Activated CD8-positive, alpha-beta T cell treated with anti-CD3 and anti-CD28 coated beads, Interleukin-2, amount 10 ng/mL, durations not matched to agents 7 days and 5 days (primary cell): ENCODE measurements around the gene BOD1L2. TPM values are rescaled to one million over a fixed set of nuclear protein-coding genes. Genes with fewer than 3 reads are reported as not detected.

Experiments
- ATAC-seq: fragments of 150-1000 bp; cut with Tn5 transposase; one replicate; pipeline ENCODE4 v1.10.0; 2021; ENCODE audit warnings: moderate library complexity
- CTCF ChIA-PET: fragments of 350-600 bp; sonication (Branson Sonifier 250); formaldehyde crosslinking; loops from one replicate; lab custom pipeline; 2021; ENCODE audit warnings: antibody characterized with exemption; lab: Charles Lee
- POLR2A ChIA-PET: fragments of 350-600 bp; sonication (Branson Sonifier 250); formaldehyde crosslinking; loops from one replicate; lab custom pipeline; 2021; ENCODE audit warnings: antibody characterized with exemption; lab: Charles Lee
- DNase-seq: peaks from one replicate; pipeline ENCODE4 v3.0.0-alpha.2; 2020
- H3K27ac Mint-ChIP-seq: one replicate; pipeline ENCODE4 v1.8.0; 2021; ENCODE audit warnings: mild to moderate bottlenecking, mixed read lengths
- H3K27me3 Mint-ChIP-seq: one replicate; pipeline ENCODE4 v1.8.0; 2021; ENCODE audit warnings: low read depth, mixed read lengths
- H3K36me3 Mint-ChIP-seq: one replicate; pipeline ENCODE4 v1.8.0; 2021; ENCODE audit warnings: low read depth, mixed read lengths
- H3K4me1 Mint-ChIP-seq: one replicate; pipeline ENCODE4 v1.8.0; 2021; ENCODE audit warnings: low read depth, mixed read lengths
- H3K4me3 Mint-ChIP-seq: one replicate; pipeline ENCODE4 v1.8.0; 2021; ENCODE audit warnings: mild to moderate bottlenecking, mixed read lengths
- H3K9me3 Mint-ChIP-seq: one replicate; pipeline ENCODE4 v1.8.0; 2022; ENCODE audit warnings: mixed read lengths; ENCODE audit not compliant: insufficient read depth
- total RNA-seq, 2 experiments: library from RNA; stranded (reverse); gene quantifications; one replicate each; pipeline ENCODE4 v1.2.3, GENCODE V29; 2021

Gene BOD1L2
- total RNA-seq, 2 experiments from 2014 or later, result not detected

DNA sequence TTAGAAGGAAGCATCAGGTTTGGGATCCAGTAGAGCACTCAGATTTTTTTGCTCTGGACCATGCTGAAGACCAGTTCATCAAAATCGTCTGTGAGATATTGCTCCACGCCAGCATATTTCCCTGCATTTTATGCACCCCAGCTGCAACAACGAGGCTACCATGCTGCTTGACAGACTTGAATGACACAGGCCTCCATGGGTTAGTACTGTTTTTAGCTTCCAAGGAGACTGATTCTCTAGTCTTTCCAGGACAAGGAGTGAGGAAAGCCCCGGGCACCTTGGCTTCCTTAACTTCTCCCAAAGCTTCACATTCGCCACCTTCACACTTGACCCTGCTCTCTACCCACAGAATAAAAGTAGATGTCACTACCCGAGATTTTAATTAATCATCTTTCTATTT is 17.5 kb downstream of the BOD1L2 start:
- Mint-ChIP-seq H3K27me3 (peaks cover 8% of the 10 kb centered on the region), H3K36me3 (no peaks in the 10 kb centered on the region), H3K4me3 (no peak overlapping the region), H3K9me3 (no peaks in the 10 kb centered on the region), H3K27ac (no peak overlapping the region), H3K4me1 (no peaks in the 10 kb centered on the region)
- ChIA-PET CTCF (no interaction called here), POLR2A (no interaction called here)
- DNase-seq (no peak), ATAC-seq (no peak)

- no peaks in the 10 kb centered on the region for H3K4me1 Mint-ChIP-seq
- H3K36me3 Mint-ChIP-seq, result no peaks in the 10 kb centered on the region
- peaks cover 11% of the 10 kb centered on the region for H3K27me3 Mint-ChIP-seq
- no peak for DNase-seq
- no peak overlapping the region for H3K4me3 Mint-ChIP-seq
- no peak for ATAC-seq
- ChIA-PET POLR2A (no interaction called here), CTCF (no interaction called here)
- H3K9me3 Mint-ChIP-seq, result no peaks in the 10 kb centered on the region
- H3K27ac Mint-ChIP-seq, result no peak overlapping the region
Observed at GRCh38 chr18:57167617-57168308, 20.9 kb downstream of the BOD1L2 start.

DNA sequence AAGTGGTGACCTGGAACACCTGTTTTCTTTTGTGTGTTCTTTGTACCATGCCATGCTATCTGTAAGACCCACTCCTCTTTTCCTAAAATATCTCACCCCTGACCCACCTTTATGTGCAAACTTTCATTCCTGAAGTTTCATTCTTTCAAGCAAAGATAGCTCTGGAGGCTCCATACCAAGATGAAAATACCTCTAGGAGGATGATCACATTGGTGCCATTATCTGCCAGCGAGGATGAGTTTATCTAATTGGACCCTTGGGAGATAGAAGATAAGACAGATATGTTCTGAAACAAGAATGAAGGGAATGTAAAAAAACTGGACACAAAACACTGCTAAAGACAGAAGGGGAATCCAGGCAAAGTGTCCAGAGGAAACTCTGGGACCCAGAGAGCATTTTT is 24.1 kb downstream of the BOD1L2 start:
- H3K27ac Mint-ChIP-seq, result no peak overlapping the region
- POLR2A ChIA-PET, result no interaction called here

GRCh38 chr18:57175532-57175931 is 28.6 kb downstream of the BOD1L2 start:
- ChIA-PET POLR2A (no interaction called here), CTCF (no interaction called here)
- Mint-ChIP-seq H3K36me3 (no peaks in the 10 kb centered on the region), H3K4me3 (no peak overlapping the region), H3K27ac (no peak overlapping the region), H3K9me3 (no peaks in the 10 kb centered on the region), H3K27me3 (peaks cover 3% of the 10 kb centered on the region), H3K4me1 (no peaks in the 10 kb centered on the region)
- DNase-seq, result no peak
- ATAC-seq, result no peak

More for the DNA sequence above, 24.1 kb downstream of the BOD1L2 start:
- Mint-ChIP-seq H3K4me3 (no peak overlapping the region), H3K4me1 (no peaks in the 10 kb centered on the region), H3K36me3 (no peaks in the 10 kb centered on the region), H3K27me3 (peaks cover 9% of the 10 kb centered on the region), H3K9me3 (no peaks in the 10 kb centered on the region)
- ATAC-seq, result no peak
- CTCF ChIA-PET, result interaction anchor here (0.7 kb wide), 1 partner anchor 12 kb away, joined by 3 read pairs; no protein-coding TSS in a partner anchor
- DNase-seq, result no peak

GRCh38 chr18:57185434-57185833 is 38.5 kb downstream of the BOD1L2 start:
- Mint-ChIP-seq H3K36me3 (no peaks in the 10 kb centered on the region), H3K27ac (no peak overlapping the region), H3K27me3 (peaks cover 16% of the 10 kb centered on the region), H3K4me1 (no peaks in the 10 kb centered on the region), H3K9me3 (peaks cover 18% of the 10 kb centered on the region), H3K4me3 (no peak overlapping the region)
- ChIA-PET CTCF (no interaction called here), POLR2A (no interaction called here)
- ATAC-seq (no peak), DNase-seq (no peak)

DNA sequence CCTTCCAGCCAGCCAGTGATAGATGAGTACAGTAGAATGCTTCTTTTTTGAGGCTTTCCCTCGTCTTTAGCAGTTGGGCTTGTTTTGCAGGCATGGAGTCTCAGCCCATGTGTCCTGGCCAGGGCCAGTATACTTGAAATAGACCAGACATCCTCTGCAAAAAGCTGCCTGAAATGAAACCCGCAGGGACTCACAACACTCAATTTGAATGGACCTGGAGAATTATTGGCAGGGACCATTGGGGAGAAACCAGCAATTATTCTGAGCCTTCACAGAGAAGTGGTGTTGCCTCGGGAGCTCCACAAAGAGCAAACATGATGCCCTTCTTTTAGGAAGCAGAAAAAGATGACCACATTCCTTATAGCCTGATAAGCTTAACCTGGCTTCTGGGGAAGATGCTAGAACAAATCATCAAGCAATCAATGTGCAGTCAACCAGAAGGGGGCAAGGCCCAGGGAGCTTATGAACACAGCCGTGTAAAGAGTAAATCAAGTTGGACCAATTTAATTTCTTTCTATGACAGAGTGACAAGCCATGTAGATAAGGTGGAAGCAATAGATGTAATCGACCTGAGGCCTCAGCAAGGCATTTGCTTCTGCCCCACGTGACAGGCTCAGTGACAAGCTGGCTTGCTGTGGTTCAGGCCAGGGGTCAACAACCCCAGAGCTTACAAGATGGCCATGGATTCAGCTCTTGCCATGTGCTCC is 42.1 kb downstream of the BOD1L2 start:
- CTCF ChIA-PET, result no interaction called here
- peaks cover 13% of the 10 kb centered on the region for H3K9me3 Mint-ChIP-seq
- no peak overlapping the region for H3K27ac Mint-ChIP-seq
- POLR2A ChIA-PET, result no interaction called here
- H3K4me1 Mint-ChIP-seq, result no peaks in the 10 kb centered on the region
- H3K4me3 Mint-ChIP-seq, result no peak overlapping the region
- no peak for ATAC-seq
- peaks cover 23% of the 10 kb centered on the region for H3K27me3 Mint-ChIP-seq
- H3K36me3 Mint-ChIP-seq, result no peaks in the 10 kb centered on the region
- DNase-seq, result no peak

- no peak overlapping the region for H3K4me3 Mint-ChIP-seq
- no peak overlapping the region for H3K27ac Mint-ChIP-seq
- CTCF ChIA-PET, result no interaction called here
- POLR2A ChIA-PET, result no interaction called here
- peaks cover 11% of the 10 kb centered on the region for H3K9me3 Mint-ChIP-seq
- peaks cover 23% of the 10 kb centered on the region for H3K27me3 Mint-ChIP-seq
- H3K4me1 Mint-ChIP-seq, result no peaks in the 10 kb centered on the region
- DNase-seq (no peak), ATAC-seq (no peak)
- no peaks in the 10 kb centered on the region for H3K36me3 Mint-ChIP-seq
Observed at GRCh38 chr18:57190026-57190425, 43.1 kb downstream of the BOD1L2 start.

DNA sequence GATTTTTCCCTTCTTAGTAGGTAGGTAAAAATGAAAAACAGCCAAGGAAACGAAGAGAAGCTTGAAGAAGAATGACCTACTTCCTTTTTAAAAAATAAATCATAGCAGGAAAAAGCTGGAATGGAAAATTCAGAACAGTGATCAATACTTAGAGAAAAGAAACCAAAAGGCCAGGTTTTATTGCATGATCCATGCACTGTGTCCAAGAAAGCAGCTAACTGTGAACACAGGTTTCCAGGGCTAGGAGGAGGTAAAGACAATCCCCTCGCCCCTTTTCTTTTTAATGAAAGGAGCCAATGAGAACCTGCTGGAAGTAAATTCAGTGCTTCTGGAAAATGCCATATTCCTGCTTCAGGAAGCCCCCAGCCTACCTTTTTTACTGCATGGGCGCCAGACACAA is 47.2 kb downstream of the BOD1L2 start:
- H3K4me3 Mint-ChIP-seq, result no peak overlapping the region
- no peaks in the 10 kb centered on the region for H3K36me3 Mint-ChIP-seq
- no peak overlapping the region for H3K27ac Mint-ChIP-seq
- ChIA-PET CTCF (no interaction called here), POLR2A (no interaction called here)
- ATAC-seq (no peak), DNase-seq (no peak)
- peaks cover 18% of the 10 kb centered on the region for H3K27me3 Mint-ChIP-seq
- H3K4me1 Mint-ChIP-seq, result no peaks in the 10 kb centered on the region
- no peaks in the 10 kb centered on the region for H3K9me3 Mint-ChIP-seq

GRCh38 chr18:57194622-57195021 is 47.7 kb downstream of the BOD1L2 start:
- ChIA-PET CTCF (no interaction called here), POLR2A (no interaction called here)
- H3K9me3 Mint-ChIP-seq, result no peaks in the 10 kb centered on the region
- DNase-seq, result no peak
- H3K27me3 Mint-ChIP-seq, result peaks cover 17% of the 10 kb centered on the region
- H3K36me3 Mint-ChIP-seq, result no peaks in the 10 kb centered on the region
- no peaks in the 10 kb centered on the region for H3K4me1 Mint-ChIP-seq
- H3K27ac Mint-ChIP-seq, result no peak overlapping the region
- no peak for ATAC-seq
- no peak overlapping the region for H3K4me3 Mint-ChIP-seq

GRCh38 chr18:57195341-57195740 is 48.5 kb downstream of the BOD1L2 start:
- Mint-ChIP-seq H3K9me3 (no peaks in the 10 kb centered on the region), H3K27ac (no peak overlapping the region), H3K27me3 (peaks cover 11% of the 10 kb centered on the region), H3K4me1 (no peaks in the 10 kb centered on the region), H3K36me3 (no peaks in the 10 kb centered on the region), H3K4me3 (no peak overlapping the region)
- ChIA-PET POLR2A (no interaction called here), CTCF (no interaction called here)
- no peak for ATAC-seq
- no peak for DNase-seq

DNA sequence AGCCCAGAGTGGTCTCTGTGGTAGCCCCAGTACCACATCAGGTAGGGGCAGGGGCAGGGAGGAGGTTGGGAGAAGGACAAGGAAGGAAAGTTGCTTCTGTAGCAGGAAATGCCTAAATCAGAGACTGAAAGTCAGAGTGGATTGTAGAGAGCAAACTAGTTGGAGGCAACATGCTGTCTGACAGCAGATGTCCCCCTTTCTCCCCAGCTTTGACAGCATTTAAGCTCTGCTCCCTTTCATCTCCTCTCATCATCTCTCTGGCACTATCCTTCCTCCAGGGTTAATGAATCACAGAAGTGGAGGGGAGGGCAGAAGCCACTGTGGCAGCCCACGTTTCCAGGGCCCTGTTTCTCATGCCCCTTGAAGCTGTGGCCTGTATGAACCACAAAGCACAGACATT is 50.4 kb downstream of the BOD1L2 start:
- CTCF ChIA-PET, result no interaction called here
- no peak for ATAC-seq
- no peaks in the 10 kb centered on the region for H3K4me1 Mint-ChIP-seq
- no peaks in the 10 kb centered on the region for H3K9me3 Mint-ChIP-seq
- H3K4me3 Mint-ChIP-seq, result no peak overlapping the region
- POLR2A ChIA-PET, result no interaction called here
- peaks cover 8% of the 10 kb centered on the region for H3K27me3 Mint-ChIP-seq
- DNase-seq, result no peak
- no peak overlapping the region for H3K27ac Mint-ChIP-seq
- no peaks in the 10 kb centered on the region for H3K36me3 Mint-ChIP-seq

GRCh38 chr18:57198073-57198472 is 51.2 kb downstream of the BOD1L2 start:
- Mint-ChIP-seq H3K4me3 (no peak overlapping the region), H3K27ac (no peak overlapping the region), H3K36me3 (no peaks in the 10 kb centered on the region), H3K27me3 (peaks cover 6% of the 10 kb centered on the region), H3K9me3 (no peaks in the 10 kb centered on the region), H3K4me1 (no peaks in the 10 kb centered on the region)
- ChIA-PET CTCF (no interaction called here), POLR2A (no interaction called here)
- no peak for DNase-seq
- ATAC-seq, result no peak
